NCI-H1417 treated with DMSO at 0.1 percent for 48 hours (cell line): Measurements from ENCODE around the gene UQCR11.

ENCODE experiments used
- DNase-seq: peaks from one replicate; lab custom pipeline; 2025; lab: John Stamatoyannopoulos, UW

The UQCR11 gene

GRCh38 chr19:1634938-1635243, 29.6 kb upstream of the UQCR11 start:
- DNase-seq: no peak

- DNase-seq: no peak
Observed at GRCh38 chr19:1634242-1634937, 29.1 kb upstream of the UQCR11 start.

GRCh38 chr19:1633269-1633826, 28.1 kb upstream of the UQCR11 start:
- DNase-seq: no peak

GRCh38 chr19:1632462-1633268, 27.4 kb upstream of the UQCR11 start:
- DNase-seq: no peak

GRCh38 chr19:1631557-1632100, 26.4 kb upstream of the UQCR11 start:
- no peak for DNase-seq

- DNase-seq: no peak
Observed at GRCh38 chr19:1630811-1631210, 25.5 kb upstream of the UQCR11 start.

GRCh38 chr19:1630012-1630411, 24.8 kb upstream of the UQCR11 start:
- no peak for DNase-seq

- DNase-seq: no peak
Observed at GRCh38 chr19:1629256-1629808, 24.1 kb upstream of the UQCR11 start.

GRCh38 chr19:1627194-1627593, 21.9 kb upstream of the UQCR11 start:
- DNase-seq: no peak

GRCh38 chr19:1626417-1627010, 21.3 kb upstream of the UQCR11 start:
- no peak for DNase-seq

GRCh38 chr19:1624458-1624857, 19.2 kb upstream of the UQCR11 start:
- DNase-seq: no peak

GRCh38 chr19:1622541-1622940, 17.3 kb upstream of the UQCR11 start:
- DNase-seq: no peak

- no peak for DNase-seq
Observed at GRCh38 chr19:1622007-1622406, 16.7 kb upstream of the UQCR11 start.

GRCh38 chr19:1621574-1621973, 16.3 kb upstream of the UQCR11 start:
- no peak for DNase-seq

- DNase-seq: no peak
Observed at GRCh38 chr19:1621021-1621420, 15.8 kb upstream of the UQCR11 start.

- DNase-seq: no peak
Observed at GRCh38 chr19:1620502-1620901, 15.2 kb upstream of the UQCR11 start.

- no peak for DNase-seq
Observed at GRCh38 chr19:1619703-1620102, 14.4 kb upstream of the UQCR11 start.

GRCh38 chr19:1619094-1619439, 13.8 kb upstream of the UQCR11 start:
- no peak for DNase-seq

- no peak for DNase-seq
Observed at GRCh38 chr19:1618157-1619093, 13.2 kb upstream of the UQCR11 start.

- DNase-seq: no peak
Observed at GRCh38 chr19:1616875-1617274, 11.6 kb upstream of the UQCR11 start.

GRCh38 chr19:1616396-1616795, 11.1 kb upstream of the UQCR11 start:
- DNase-seq: no peak
